Fibroblast of the aortic adventitia (primary cell): ENCODE measurements around the gene ALCAM. TPM values are rescaled to one million over a fixed set of nuclear protein-coding genes. Genes with fewer than 3 reads are reported as not detected.

Experiments
- DNase-seq: peaks from one replicate; pipeline ENCODE4 v3.0.0-alpha.2; 2010; ENCODE audit warnings: low read depth
- H3K4me3 ChIP-seq: 2 replicates; pipeline ENCODE4 v1.5.1; 2011; ENCODE audit warnings: low read depth, mild to moderate bottlenecking, control low read depth, low read length, moderate library complexity
- CTCF ChIP-seq: IDR thresholded peaks from 2 replicates; pipeline ENCODE4 v1.5.1; 2011; ENCODE audit warnings: mild to moderate bottlenecking, low read length, control low read depth, inconsistent platforms; ENCODE audit not compliant: insufficient read depth
- total RNA-seq: library from RNA; depleted of rRNA; stranded (reverse); fragments of >200 nt; gene quantifications from 2 replicates; pipeline ENCODE4 v1.2.3, GENCODE V29; 2012; ENCODE audit warnings: low replicate concordance

ALCAM gene
- total RNA-seq, 1 donor = 203 TPM

DNA sequence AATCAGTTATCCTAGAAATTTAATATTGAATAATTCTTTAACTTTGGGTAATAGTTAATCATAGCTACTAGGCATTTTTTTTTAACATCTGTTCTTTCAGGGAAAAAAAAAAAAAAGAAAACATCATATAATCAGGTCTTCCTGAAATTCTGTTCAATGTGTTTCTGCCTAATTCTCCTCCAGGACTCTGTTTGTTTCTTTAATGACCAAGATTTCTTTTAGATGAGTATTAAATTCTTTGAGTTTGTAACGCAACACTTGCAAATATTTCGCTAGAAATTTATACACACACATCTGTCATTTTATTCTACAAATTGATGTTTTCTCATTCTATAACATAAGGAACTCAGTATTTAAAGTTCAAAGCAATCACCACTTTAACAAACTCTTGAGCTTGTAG lies 56.7 kb downstream of the ALCAM start:
- no peak overlapping the region for H3K4me3 ChIP-seq
- TF ChIP-seq CTCF = no peak
- DNase-seq = no peak

DNA sequence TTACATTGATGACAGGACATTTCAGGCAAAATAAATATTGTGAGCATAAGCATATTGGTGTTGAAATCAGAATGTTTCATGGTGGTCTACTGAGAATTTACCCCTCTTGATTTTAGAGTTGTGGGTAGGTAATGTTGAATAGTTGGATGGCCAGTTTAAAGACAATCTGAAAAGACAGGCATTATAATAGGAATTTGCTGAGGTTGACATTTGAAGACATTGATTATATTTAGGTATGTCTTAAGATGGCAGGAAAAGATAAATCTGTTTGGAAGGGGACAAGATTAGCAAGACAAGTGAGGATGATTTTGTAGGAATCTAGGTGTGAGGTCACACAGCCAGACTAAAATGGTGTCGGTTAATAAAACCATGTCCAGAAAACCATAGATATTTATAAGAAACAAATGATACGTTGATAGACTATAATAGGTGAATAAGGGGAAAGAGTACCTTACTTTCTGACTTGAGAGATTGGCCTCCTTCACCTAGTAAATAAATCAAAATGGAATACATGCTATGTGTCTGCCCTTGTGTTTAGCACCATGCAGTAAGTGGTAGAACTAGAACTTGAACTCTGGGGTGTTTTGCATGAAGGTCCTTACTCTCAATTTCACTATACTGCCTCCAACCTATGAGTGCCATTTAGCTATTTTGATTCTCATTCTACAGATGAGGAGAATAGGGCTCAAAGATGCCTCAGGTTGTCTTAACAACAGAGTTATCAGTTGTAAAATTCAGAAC lies 57.9 kb downstream of the ALCAM start:
- no peak for TF ChIP-seq CTCF
- no peak overlapping the region for H3K4me3 ChIP-seq
- no peak for DNase-seq

- no peak for TF ChIP-seq CTCF
- no peak for DNase-seq
- no peak overlapping the region for H3K4me3 ChIP-seq
Observed at GRCh38 chr3:105425153-105425502, 58.4 kb downstream of the ALCAM start.

GRCh38 chr3:105427332-105427731 lies 60.6 kb downstream of the ALCAM start:
- H3K4me3 ChIP-seq = no peak overlapping the region
- no peak for DNase-seq
- no peak for TF ChIP-seq CTCF

GRCh38 chr3:105429034-105429762 lies 62.5 kb downstream of the ALCAM start:
- no peak overlapping the region for H3K4me3 ChIP-seq
- TF ChIP-seq CTCF = no peak
- no peak for DNase-seq

GRCh38 chr3:105430455-105430854 lies 63.7 kb downstream of the ALCAM start:
- DNase-seq = no peak
- TF ChIP-seq CTCF = no peak
- H3K4me3 ChIP-seq = no peak overlapping the region
